RWPE1 (cell line): ENCODE measurements around the gene PHACTR2.
"Not testable (repeated sequence)": the region's sequence is repeated elsewhere in the genome, so short reads cannot be mapped to it uniquely, and the experiment has no call there.

Source experiments
- CTCF ChIA-PET: fragments of 350-600 bp; sonication (Branson Sonifier 250); formaldehyde crosslinking; extraction: SDS; loops from one replicate; lab custom pipeline; 2021; lab: Yijun Ruan, JAX
- POLR2A ChIA-PET: fragments of 400-600 bp; formaldehyde crosslinking; extraction: SDS; loops from one replicate; lab custom pipeline; 2020; ENCODE audit warnings: antibody characterized with exemption; ENCODE audit not compliant: low non-redundant PET; lab: Yijun Ruan, JAX
- DNase-seq: peaks from one replicate; pipeline ENCODE4 v3.0.0; 2012; ENCODE audit warnings: low spot score
- H3K27ac ChIP-seq: fragments of 450-650 bp; 2 replicates; pipeline ENCODE4 v1.5.1; 2017
- TF ChIP-seq, protein P1 (sequence below): fragments of 450-650 bp; conservative IDR thresholded peaks from 2 replicates; pipeline ENCODE4 v1.5.1; 2017; ENCODE audit warnings: low read depth, mild to moderate bottlenecking

Gene PHACTR2

DNA sequence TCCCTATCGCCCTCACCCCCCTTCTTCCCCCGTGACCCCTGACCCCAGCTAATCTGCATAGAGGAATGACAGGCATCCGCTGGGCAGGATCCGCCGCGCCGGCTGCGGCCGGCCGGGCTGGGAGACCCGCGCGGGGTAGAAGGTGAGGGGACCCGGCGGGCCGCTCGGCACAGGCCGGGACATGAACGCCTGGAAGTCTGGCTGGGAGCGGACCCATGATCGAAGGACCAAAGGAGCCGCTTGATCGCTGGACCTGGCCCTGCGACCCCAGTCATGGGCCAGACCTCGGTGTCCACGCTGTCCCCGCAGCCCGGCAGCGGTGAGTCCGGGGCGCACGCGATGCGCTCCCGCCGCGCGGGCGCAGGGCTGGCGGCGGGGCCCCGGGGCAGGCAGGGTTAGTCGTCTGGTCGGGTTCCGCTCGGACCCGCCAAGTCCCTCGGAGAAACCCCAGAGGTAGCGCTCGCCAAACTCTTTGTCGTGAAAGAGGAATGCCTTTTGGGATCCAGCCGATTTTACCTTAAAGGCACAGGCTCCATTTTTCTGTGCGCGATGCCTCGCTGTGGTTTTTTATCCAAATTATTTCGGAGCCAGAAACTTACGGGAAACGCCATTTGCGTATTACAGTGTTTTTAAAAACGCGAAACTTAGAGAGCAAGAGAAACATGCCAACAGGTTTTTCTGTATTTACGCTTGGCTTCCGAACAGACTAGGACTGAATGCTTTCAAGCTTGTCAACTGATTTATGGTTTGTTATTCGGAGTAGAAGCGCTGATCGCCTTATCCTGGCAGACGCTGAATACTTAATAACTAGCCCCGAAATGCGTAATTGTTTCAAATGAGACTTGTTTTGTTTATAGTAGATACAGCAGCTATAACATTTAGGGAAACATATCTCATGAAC lies at the start of gene PHACTR2:
PHACTR2 (plus strand) TSS at position 75 of the 901 bp plus-strand sequence; CDS start at position 274, 199 bp downstream.
- CTCF ChIA-PET, result interaction anchor here (1.6 kb wide), 1 partner anchor 103 kb away, joined by 5 read pairs; no protein-coding TSS in a partner anchor

DNA sequence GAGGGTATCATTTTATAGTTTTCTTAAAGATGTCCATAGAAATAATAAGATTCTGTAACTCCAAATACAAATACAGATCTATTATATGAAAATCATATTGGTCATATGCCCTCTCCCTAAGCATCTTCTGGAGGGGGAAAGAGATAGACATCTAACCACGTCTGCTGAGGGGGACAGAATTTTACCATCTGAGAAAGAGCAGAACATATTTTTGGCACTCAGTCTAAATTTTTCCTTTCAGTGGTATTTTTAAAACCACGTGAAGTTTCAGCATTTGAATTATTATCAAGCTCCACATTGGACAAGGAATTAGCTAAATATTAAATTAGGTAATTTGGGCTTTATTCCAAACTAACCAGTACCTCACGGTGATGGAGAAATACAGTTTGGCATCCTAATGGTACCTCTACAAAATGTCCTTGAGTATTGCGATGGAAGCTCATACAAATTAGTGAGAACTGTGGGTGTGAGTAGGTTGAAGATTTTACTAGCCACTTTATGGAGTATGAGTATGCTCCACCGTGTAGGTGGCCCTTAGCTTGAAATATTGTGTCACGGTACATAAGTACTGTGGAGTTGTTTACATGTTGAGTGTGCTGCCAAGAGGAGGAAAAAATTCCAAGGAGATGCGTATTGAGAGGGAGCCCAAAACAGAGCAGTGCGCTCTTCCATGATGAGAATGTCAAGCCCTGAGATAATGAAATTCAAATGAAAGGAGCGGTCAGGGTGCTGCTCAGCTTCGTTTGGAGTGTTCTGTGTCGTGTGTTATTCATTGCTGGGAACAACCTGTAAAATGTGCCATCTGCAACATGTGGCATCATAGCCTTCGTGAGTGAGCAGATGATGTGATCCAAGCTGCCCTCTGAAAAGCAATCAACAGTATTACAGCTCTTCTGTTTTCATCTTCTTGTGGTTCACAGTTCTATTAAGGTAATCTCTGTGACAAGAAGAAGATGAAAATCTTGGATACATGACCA lies 48.4 kb upstream of the PHACTR2 start:
- ChIA-PET POLR2A (no interaction called here), CTCF (interaction anchor here (0.5 to 0.8 kb wide), 3 partner anchors 65 to 275 kb away, joined by 3 to 6 read pairs (median 3); no protein-coding TSS in a partner anchor)
- no peak for DNase-seq

More for the DNA sequence above, at the start of gene PHACTR2:
- DNase-seq, result peak; percentile 86
- H3K27ac ChIP-seq, result peak within 1 kb of the TSS; percentile 98
- POLR2A ChIA-PET, result no interaction called here
- TF ChIP-seq, protein P1, sequence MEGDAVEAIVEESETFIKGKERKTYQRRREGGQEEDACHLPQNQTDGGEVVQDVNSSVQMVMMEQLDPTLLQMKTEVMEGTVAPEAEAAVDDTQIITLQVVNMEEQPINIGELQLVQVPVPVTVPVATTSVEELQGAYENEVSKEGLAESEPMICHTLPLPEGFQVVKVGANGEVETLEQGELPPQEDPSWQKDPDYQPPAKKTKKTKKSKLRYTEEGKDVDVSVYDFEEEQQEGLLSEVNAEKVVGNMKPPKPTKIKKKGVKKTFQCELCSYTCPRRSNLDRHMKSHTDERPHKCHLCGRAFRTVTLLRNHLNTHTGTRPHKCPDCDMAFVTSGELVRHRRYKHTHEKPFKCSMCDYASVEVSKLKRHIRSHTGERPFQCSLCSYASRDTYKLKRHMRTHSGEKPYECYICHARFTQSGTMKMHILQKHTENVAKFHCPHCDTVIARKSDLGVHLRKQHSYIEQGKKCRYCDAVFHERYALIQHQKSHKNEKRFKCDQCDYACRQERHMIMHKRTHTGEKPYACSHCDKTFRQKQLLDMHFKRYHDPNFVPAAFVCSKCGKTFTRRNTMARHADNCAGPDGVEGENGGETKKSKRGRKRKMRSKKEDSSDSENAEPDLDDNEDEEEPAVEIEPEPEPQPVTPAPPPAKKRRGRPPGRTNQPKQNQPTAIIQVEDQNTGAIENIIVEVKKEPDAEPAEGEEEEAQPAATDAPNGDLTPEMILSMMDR, result no peak

DNA sequence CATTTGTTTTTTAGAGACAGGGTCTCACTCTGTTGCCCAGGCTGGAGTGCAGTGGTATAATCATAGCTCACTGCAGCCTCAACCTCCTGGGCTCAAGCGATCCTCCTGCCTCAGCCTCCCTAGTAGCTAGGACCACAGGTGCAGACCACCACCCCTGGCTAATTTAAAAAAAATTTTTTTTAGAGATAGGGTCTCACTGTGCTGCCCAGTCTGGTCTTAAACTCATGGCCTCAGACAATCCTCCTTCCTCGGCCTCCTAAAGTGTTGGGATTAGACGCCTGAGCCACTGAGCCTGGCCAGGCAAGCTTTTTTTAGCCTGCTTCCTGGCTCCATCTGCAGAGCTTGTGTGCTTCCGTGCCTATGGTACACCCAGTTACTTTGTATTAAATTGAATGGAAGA lies 46.6 kb upstream of the PHACTR2 start:
- CTCF ChIA-PET, result interaction anchor here (0.5 kb wide), 1 partner anchor 85 kb away, joined by 3 read pairs; no protein-coding TSS in a partner anchor
- H3K27ac ChIP-seq, POLR2A ChIA-PET, DNase-seq: not testable (repeated sequence)

More for the DNA sequence above, 48.4 kb upstream of the PHACTR2 start:
- no peak overlapping the region for H3K27ac ChIP-seq
- TF ChIP-seq, protein P1, result no peak

DNA sequence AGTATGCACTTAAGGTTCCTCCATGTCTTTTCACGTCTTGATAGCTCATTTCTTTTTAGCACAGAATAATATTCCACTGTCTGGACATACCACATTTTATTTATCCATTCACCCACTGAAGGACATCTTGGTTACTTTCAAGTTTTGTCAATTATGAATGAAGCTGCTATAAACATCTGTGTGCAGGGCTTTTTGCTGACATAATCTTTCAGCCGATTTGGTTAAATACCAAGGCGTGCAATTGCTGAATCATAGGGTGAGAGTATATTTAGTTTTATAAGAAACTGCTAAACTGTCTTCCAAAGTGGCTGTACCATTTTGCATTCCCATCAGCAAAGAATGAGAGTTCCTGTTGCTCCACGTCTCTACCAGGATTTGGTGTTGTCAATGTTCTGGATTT lies 44.9 kb upstream of the PHACTR2 start:
- POLR2A ChIA-PET, result no interaction called here
- TF ChIP-seq, protein P1, result no peak
- CTCF ChIA-PET, result no interaction called here
- H3K27ac ChIP-seq, result no peak overlapping the region
- no peak for DNase-seq

DNA sequence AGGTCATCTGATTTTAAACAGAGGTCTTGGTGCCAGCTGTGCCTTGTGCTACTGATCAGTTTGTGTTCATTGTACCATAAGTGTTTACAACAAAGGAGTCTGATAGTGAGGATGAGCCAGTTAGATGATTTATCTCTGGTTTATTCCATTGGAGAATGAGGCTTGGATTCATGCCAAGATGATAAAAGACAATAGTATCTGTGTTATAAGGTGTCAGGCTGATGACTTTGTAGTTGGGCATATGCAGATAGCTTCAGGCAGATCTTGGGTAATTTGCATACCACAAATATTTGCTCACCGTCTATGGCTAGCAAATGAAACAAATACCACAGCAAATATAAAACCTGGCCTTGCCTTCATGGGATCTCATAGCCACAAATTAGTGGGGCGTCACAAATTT lies 43.3 kb upstream of the PHACTR2 start:
- DNase-seq, result peak; percentile 59
- ChIA-PET POLR2A (no interaction called here), CTCF (no interaction called here)
- TF ChIP-seq, protein P1, result no peak
- H3K27ac ChIP-seq, result no peak overlapping the region

DNA sequence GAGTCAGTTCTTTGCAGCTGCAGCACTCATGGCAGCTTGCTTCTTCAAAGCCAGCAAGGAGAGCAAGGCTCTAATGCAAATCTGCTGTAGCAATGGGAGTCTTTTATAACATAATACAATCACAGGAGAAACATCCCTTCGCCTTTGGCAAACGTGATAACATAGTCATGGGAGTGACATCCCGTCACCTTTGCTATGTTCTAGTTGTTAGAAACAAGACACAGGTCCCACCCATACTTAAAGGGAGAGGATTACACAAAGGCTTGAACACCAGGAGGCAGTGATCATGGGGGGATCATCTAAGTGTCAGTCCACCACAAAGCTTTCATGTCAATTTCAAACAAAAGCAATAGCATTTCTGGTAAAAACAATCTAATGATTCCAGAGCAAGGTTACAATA lies 40.1 kb upstream of the PHACTR2 start:
- CTCF ChIA-PET, result no interaction called here
- DNase-seq, result no peak
- TF ChIP-seq, protein P1, result no peak
- no peak overlapping the region for H3K27ac ChIP-seq
- POLR2A ChIA-PET, result no interaction called here
